NCI-H69 (cell line): ENCODE measurements around the gene GPR146.
A peak's percentile ranks its signal among the peaks of the same experiment; 100 is the strongest.
"Not testable (repeated sequence)": the region's sequence is repeated elsewhere in the genome, so short reads cannot be mapped to it uniquely, and the experiment has no call there.

ENCODE experiments used
- DNase-seq: peaks from one replicate; lab custom pipeline; 2025; lab: John Stamatoyannopoulos, UW

Gene GPR146

DNA sequence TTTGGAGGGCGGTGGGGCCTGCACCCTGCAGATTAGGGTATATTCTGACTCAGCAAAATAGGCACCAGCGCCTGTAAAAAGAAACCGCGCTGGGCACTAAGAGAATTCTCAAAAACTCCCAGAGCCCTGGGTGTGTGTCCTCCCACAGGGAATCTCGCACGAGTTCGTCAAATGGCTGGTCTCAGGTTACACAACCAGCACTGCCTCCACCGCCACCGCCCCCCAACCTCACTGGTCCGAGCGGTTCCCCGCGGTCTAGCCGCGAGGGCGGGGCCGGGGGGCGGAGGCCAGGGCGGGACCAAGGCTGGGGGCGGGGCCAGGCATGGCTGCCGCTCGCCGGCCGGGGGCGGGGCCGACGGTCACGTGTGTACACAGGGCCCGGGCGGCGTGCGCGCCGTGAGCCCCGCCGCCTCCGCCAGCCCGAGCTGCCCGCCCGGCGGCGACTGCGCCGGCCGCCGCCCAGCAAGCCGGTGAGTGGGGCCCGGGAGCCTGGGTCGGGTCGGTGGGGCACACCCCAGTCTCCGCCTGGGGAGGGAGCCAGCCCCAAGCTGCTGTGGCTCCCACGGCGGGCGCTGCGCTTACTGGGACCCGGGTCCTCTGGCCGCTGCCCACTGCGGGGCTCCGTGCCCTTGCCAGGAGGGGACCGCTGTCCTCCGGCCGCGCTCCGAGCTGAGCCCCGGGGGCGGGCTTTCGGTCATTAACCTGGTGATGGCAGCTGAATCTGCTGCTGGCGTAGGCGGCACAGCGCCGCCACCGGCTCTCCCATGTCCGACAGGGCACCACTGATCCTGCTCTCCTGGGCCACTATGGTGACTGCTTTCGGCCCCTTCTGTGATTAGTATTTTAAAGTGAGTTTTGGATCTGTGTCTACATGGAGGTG, at the start of gene GPR146:
Gene GPR146, plus strand, starts transcription at position 358 of the 880 bp plus-strand sequence. CDS start 12,970 bp downstream, outside the sequence.
- peak; percentile 98 for DNase-seq

- DNase-seq: no peak
These were observed 49.6 kb upstream of the GPR146 start for GRCh38 chr7:994592-995308.

- DNase-seq: no peak
These were observed 48.8 kb upstream of the GPR146 start for GRCh38 chr7:995571-995970.

- no peak for DNase-seq
These were observed 48.1 kb upstream of the GPR146 start for GRCh38 chr7:996079-996872.

DNA sequence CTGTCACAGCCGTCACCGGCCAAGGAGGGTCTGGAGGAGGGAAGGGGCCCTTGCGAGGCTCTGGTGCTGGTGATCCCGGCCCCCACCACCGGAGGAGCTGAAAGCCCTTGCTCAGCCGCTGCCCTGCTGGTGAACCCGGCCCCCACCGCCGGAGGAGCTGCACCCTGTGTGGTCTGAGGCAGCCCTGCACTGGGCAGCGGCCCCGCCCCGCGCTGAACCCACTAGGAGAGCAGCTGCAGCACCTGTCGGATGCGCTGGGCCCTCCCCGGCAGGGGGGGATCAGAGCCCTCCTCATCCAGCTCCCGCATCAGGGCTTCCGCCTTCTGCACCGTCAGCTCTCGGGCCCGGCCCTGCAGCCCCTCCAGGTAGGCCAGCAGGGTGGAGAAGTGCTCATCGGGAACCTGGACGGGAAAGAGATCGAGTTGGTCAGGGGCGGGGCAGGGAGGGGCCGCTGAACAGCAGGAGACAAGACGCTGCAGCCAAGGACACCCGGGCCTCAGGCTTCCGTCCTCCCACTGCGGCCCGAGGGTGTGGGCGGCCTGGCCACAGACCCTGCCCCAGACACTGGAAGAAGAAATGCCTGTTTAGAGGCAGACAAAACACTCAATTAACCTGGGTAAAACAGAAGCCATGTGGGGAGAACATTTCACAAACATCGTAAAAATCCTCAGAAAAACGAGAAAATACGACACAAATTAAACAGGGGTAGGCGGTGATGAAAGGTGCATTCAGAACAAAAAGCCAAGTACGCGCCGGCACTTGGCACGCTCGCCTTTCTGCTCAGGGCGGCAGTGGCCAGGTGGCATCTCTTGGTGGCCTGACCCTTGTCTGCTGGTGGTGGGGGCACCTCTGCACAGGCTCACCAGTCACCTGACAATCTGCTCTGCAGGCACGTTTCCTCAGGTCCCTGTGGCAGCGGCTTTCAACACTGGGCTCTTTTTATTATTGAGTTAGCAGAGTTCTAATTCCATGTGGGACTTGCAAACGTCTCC, 46.6 kb upstream of the GPR146 start:
- DNase-seq: no peak

DNA sequence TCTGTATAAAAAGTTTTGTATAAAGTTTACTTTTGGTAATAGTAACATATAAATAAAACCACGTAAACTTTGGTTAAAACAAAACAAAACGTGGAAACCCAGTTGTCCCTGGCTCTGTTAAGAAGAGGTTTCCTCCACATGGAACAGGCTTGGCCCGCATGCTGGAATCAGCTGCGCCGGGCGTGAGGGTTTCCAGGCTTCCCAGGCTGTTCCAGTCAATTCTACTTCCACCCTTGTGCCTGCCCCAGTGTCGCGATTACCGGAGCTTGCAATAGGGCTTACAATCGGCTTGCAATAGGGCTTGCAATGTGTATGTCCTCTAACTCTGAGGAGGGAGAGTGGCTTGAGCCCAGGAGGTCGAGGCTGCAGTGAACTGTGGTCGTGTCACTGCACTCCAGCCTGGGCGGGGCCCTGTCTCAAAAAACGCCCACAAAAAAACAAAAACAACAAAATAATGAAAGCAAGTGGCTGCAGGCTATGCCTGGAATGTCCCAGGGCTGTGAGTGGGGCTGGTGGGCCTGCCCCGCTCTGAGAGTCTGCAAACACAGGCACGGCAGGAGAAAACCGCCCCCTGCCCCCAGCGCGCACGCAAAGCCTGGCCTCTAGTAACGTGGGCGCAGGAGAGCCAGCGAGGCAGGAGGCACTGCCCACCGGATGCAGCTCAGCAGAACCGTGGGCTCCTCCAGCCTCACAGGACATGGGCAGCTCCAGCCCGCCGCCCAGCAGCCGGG, 45.0 kb upstream of the GPR146 start:
- no peak for DNase-seq

GRCh38 chr7:999941-1000935, 44.1 kb upstream of the GPR146 start:
- no peak for DNase-seq

- not testable (repeated sequence) for DNase-seq
These were observed 43.1 kb upstream of the GPR146 start for GRCh38 chr7:1001069-1001770.

- not testable (repeated sequence) for DNase-seq
These were observed 42.3 kb upstream of the GPR146 start for GRCh38 chr7:1002026-1002425.

- DNase-seq: not testable (repeated sequence)
These were observed 41.9 kb upstream of the GPR146 start for GRCh38 chr7:1002445-1002844.

GRCh38 chr7:1004018-1004852, 40.1 kb upstream of the GPR146 start:
- no peak for DNase-seq

- DNase-seq: no peak
These were observed 39.0 kb upstream of the GPR146 start for GRCh38 chr7:1005303-1005702.

- peak; percentile 43 for DNase-seq
These were observed 36.4 kb upstream of the GPR146 start for GRCh38 chr7:1007901-1008300.

GRCh38 chr7:1008733-1009363, 35.5 kb upstream of the GPR146 start:
- DNase-seq: no peak

GRCh38 chr7:1009747-1010146, 34.6 kb upstream of the GPR146 start:
- no peak for DNase-seq

DNA sequence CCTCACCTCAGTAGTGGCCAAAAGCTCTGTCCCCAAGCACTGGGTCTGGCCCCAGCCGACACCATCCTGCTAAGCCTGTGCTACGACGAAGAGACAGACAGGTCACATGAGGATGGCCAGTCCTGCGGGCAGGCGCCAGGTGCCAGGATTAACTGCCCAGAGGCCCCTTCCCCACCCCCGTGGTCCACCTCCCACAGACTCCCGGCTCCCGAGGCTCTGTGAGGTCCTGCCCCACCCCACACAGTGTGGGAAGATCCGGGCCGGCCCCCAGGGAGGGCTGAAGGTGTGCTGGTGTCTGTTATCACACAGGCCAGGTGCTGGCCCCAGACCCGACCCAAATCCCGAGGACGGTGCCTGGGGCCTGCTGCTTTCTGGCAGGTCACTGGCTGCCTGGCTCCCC, 34.1 kb upstream of the GPR146 start:
- DNase-seq: no peak
